OCI-LY7 (cell line): ENCODE data around the gene ZBTB21. TPM values are rescaled to one million over a fixed set of nuclear protein-coding genes. Genes with fewer than 3 reads are reported as not detected.
A peak's percentile ranks its signal among the peaks of the same experiment; 100 is the strongest.

Source experiments
- BruUV-seq: library from RNA; stranded (reverse); fragments of 400-500 nt; replicated peaks from 2 replicates; lab custom pipeline; 2021; lab: Mats Ljungman, UMichigan
- CTCF ChIA-PET: fragments of 300-600 bp; sonication (Branson Sonifier 250); formaldehyde crosslinking; loops from one replicate; lab custom pipeline; 2022; ENCODE audit warnings: antibody characterized with exemption; ENCODE audit not compliant: unreplicated experiment; lab: Charles Lee
- POLR2A ChIA-PET: fragments of 300-600 bp; sonication (Branson Sonifier 250); formaldehyde crosslinking; loops from one replicate; lab custom pipeline; 2022; ENCODE audit warnings: antibody characterized with exemption; lab: Charles Lee
- DNase-seq: peaks from one replicate; pipeline ENCODE4 v3.0.0-alpha.2; 2015; ENCODE audit warnings: low spot score
- H2AFZ ChIP-seq: fragments of 200-600 bp; sonication (generic), shearing (Covaris generic); 2 replicates; pipeline ENCODE4 v1.6.1; 2014; ENCODE audit warnings: mild to moderate bottlenecking, antibody characterized with exemption, low read length, moderate library complexity
- H3K27ac ChIP-seq: fragments of 200-600 bp; sonication (generic); 2 replicates; pipeline ENCODE4 v1.5.1; 2014; ENCODE audit warnings: mixed run types, low read depth, mild to moderate bottlenecking, moderate library complexity, low read length, inconsistent platforms; ENCODE audit not compliant: poor library complexity, severe bottlenecking
- H3K36me3 ChIP-seq: fragments of 200-600 bp; sonication (generic); 2 replicates; pipeline ENCODE4 v1.6.1; 2014; ENCODE audit warnings: mild to moderate bottlenecking, antibody characterized with exemption, low read length, moderate library complexity, mixed read lengths; ENCODE audit not compliant: insufficient read depth
- H3K4me1 ChIP-seq: fragments of 200-600 bp; sonication (generic); 2 replicates; pipeline ENCODE4 v1.5.1; 2014; ENCODE audit warnings: mild to moderate bottlenecking, low read length; ENCODE audit not compliant: insufficient read depth, poor library complexity, severe bottlenecking
- H3K4me2 ChIP-seq: fragments of 200-600 bp; sonication (generic); 2 replicates; pipeline ENCODE4 v1.6.1; 2014; ENCODE audit warnings: mild to moderate bottlenecking, low read length
- H3K4me3 ChIP-seq: fragments of 200-600 bp; sonication (generic); 2 replicates; pipeline ENCODE4 v1.5.1; 2014; ENCODE audit warnings: mild to moderate bottlenecking, low read depth, low read length; ENCODE audit not compliant: poor library complexity, severe bottlenecking
- H3K79me2 ChIP-seq: fragments of 200-600 bp; sonication (generic); 2 replicates; pipeline ENCODE4 v1.6.1; 2016; ENCODE audit warnings: low read depth, mild to moderate bottlenecking, low read length, moderate library complexity, mixed read lengths; ENCODE audit not compliant: insufficient read depth
- H3K9me2 ChIP-seq: fragments of 200-600 bp; sonication (generic); 2 replicates; pipeline ENCODE4 v1.6.1; 2016; ENCODE audit warnings: mild to moderate bottlenecking, low read length, mixed read lengths; ENCODE audit not compliant: insufficient read depth
- H3K9me3 ChIP-seq: fragments of 200-600 bp; sonication (generic); 2 replicates; pipeline ENCODE4 v1.6.1; 2014; ENCODE audit warnings: mild to moderate bottlenecking, mixed run types, low read length, mixed read lengths
- H4K20me1 ChIP-seq: fragments of 200-600 bp; sonication (generic); 2 replicates; pipeline ENCODE4 v1.6.1; 2014; ENCODE audit warnings: mild to moderate bottlenecking, antibody characterized with exemption, low read length, moderate library complexity, mixed read lengths; ENCODE audit not compliant: insufficient read depth
- CTCF ChIP-seq: fragments of 200-600 bp; sonication (generic); conservative IDR thresholded peaks from 2 replicates; pipeline ENCODE4 v1.5.1; 2014; ENCODE audit warnings: mild to moderate bottlenecking, antibody characterized with exemption, low read length, moderate library complexity, mixed read lengths
- EZH2phosphoT487 ChIP-seq: fragments of 200-600 bp; sonication (generic); IDR thresholded peaks from 2 replicates; pipeline ENCODE4 v1.6.1; 2018; ENCODE audit warnings: low read depth, borderline replicate concordance, mild to moderate bottlenecking, mixed run types, antibody characterized with exemption, low read length, moderate library complexity, mixed read lengths
- intact Hi-C: fragments of 100-400 bp; cut with micrococcal nuclease; formaldehyde crosslinking; loops from one replicate; pipeline ENCODE4 v1.10.0; 2022; ENCODE audit not compliant: unreplicated experiment
- total RNA-seq, 2 experiments: library from RNA; depleted of rRNA in 1 of 2; stranded (reverse); fragments of >200 nt in 1 of 2; shearing (Covaris generic) in 1 of 2; gene quantifications; 2 replicates each; pipeline ENCODE4 v1.2.3, GENCODE V29; 2014 to 2022

ZBTB21 gene
- total RNA-seq, 2 experiments from 2014 or later = 10.0 to 19.6 TPM

- H4K20me1 ChIP-seq = no peaks in the 10 kb centered on the region
- H3K27ac ChIP-seq = no peak overlapping the region
- no peak overlapping the region for H3K4me3 ChIP-seq
- ChIA-PET CTCF (no interaction called here), POLR2A (interaction anchor here (1.4 to 1.6 kb wide), 2 partner anchors 9 to 10 kb away, joined by 4 to 5 read pairs; no protein-coding TSS in a partner anchor)
- no peak overlapping the region for H2AFZ ChIP-seq
- H3K9me3 ChIP-seq = no peaks in the 10 kb centered on the region
- no peak overlapping the region for H3K4me2 ChIP-seq
- H3K9me2 ChIP-seq = no peaks in the 10 kb centered on the region
- DNase-seq = no peak
- intact Hi-C loops = no loop called here
- TF ChIP-seq CTCF (no peak), EZH2phosphoT487 (no peak)
- no peaks in the 10 kb centered on the region for H3K79me2 ChIP-seq
- BruUV-seq = no TSS peak
- H3K4me1 ChIP-seq = peaks cover 8% of the 10 kb centered on the region
- H3K36me3 ChIP-seq = no peaks in the 10 kb centered on the region
These were observed 30.4 kb upstream of the ZBTB21 start for GRCh38 chr21:42040411-42041180.

- ChIA-PET CTCF (no interaction called here), POLR2A (interaction anchor here (1.6 kb wide), 1 partner anchor 9 kb away, joined by 4 read pairs; no protein-coding TSS in a partner anchor)
- Histone ChIP-seq H4K20me1 (no peaks in the 10 kb centered on the region), H2AFZ (no peak overlapping the region), H3K4me1 (peaks cover 8% of the 10 kb centered on the region), H3K79me2 (no peaks in the 10 kb centered on the region), H3K4me3 (no peak overlapping the region), H3K9me2 (no peaks in the 10 kb centered on the region), H3K9me3 (no peaks in the 10 kb centered on the region), H3K27ac (no peak overlapping the region), H3K4me2 (no peak overlapping the region), H3K36me3 (no peaks in the 10 kb centered on the region)
- no TSS peak for BruUV-seq
- no peak for TF ChIP-seq CTCF
- TF ChIP-seq EZH2phosphoT487 = no peak
- DNase-seq = no peak
- intact Hi-C loops = no loop called here
These were observed 29.8 kb upstream of the ZBTB21 start for GRCh38 chr21:42039911-42040351.

GRCh38 chr21:42039470-42039901 lies 29.3 kb upstream of the ZBTB21 start:
- Histone ChIP-seq H3K79me2 (no peaks in the 10 kb centered on the region), H3K36me3 (no peaks in the 10 kb centered on the region), H3K27ac (no peak overlapping the region), H3K4me1 (peaks cover 8% of the 10 kb centered on the region), H2AFZ (peak overlapping the region; percentile 42; the same call in 1 of the 2 replicates), H3K9me2 (no peaks in the 10 kb centered on the region), H3K4me2 (no peak overlapping the region), H3K9me3 (no peaks in the 10 kb centered on the region), H3K4me3 (no peak overlapping the region), H4K20me1 (no peaks in the 10 kb centered on the region)
- intact Hi-C loops = no loop called here
- ChIA-PET CTCF (no interaction called here), POLR2A (interaction anchor here (1.6 kb wide), 1 partner anchor 9 kb away, joined by 4 read pairs; no protein-coding TSS in a partner anchor)
- no TSS peak for BruUV-seq
- no peak for DNase-seq
- TF ChIP-seq CTCF (no peak), EZH2phosphoT487 (no peak)
